ENCODE results near the gene MARK4.

MARK4 gene

GRCh38 chr19:45245334-45245787 lies 5.7 kb upstream of the MARK4 start, which contains the start of gene EXOC3L2:
TSS of gene EXOC3L2 (minus strand) at chr19:45245407. CDS start at chr19:45239045, 6,362 bp downstream.
- no peak for ATAC-seq
- TF ChIP-seq BACH2 (CRISPR knock-in tag; IDR thresholded peaks at IDR 0.05; ENCODE audit: borderline replicate concordance) = no peak
- TF ChIP-seq ZC3H10 (CRISPR knock-in tag; IDR thresholded peaks at IDR 0.05) = no peak
- TF ChIP-seq OSR1 (CRISPR knock-in tag; IDR thresholded peaks at IDR 0.05) = no peak

- ATAC-seq = no peak
- TF ChIP-seq OSR1 (CRISPR knock-in tag; IDR thresholded peaks at IDR 0.05) (no peak), CREB5 (CRISPR knock-in tag; IDR thresholded peaks at IDR 0.05; ENCODE audit: low read depth) (no peak), POU6F1 (CRISPR knock-in tag; IDR thresholded peaks at IDR 0.05; ENCODE audit: borderline replicate concordance, low read depth) (no peak), ZFP3 (CRISPR knock-in tag; IDR thresholded peaks at IDR 0.05) (no peak), ZNF70 (CRISPR knock-in tag; IDR thresholded peaks at IDR 0.05) (no peak), GLIS3 (CRISPR knock-in tag; IDR thresholded peaks at IDR 0.05) (no peak), RARB (CRISPR knock-in tag; IDR thresholded peaks at IDR 0.05) (no peak), PATZ1 (CRISPR knock-in tag; IDR thresholded peaks at IDR 0.05; ENCODE audit: borderline replicate concordance) (no peak), SNAI2 (CRISPR knock-in tag; IDR thresholded peaks at IDR 0.05) (no peak), ESRRG (CRISPR knock-in tag; IDR thresholded peaks at IDR 0.05) (no peak), BACH2 (CRISPR knock-in tag; IDR thresholded peaks at IDR 0.05; ENCODE audit: borderline replicate concordance) (no peak)
These were observed 5.2 kb upstream of the MARK4 start for GRCh38 chr19:45245826-45246225.

- no peak for ATAC-seq
- TF ChIP-seq TOX (CRISPR knock-in tag; IDR thresholded peaks at IDR 0.05; ENCODE audit: borderline replicate concordance) (no peak), ZNF8 (CRISPR knock-in tag; IDR thresholded peaks at IDR 0.05) (no peak), POU6F1 (CRISPR knock-in tag; IDR thresholded peaks at IDR 0.05; ENCODE audit: borderline replicate concordance, low read depth) (no peak), PPARA (CRISPR knock-in tag; IDR thresholded peaks at IDR 0.05; ENCODE audit: borderline replicate concordance) (no peak), ZC3H10 (CRISPR knock-in tag; IDR thresholded peaks at IDR 0.05) (no peak), CREB5 (CRISPR knock-in tag; IDR thresholded peaks at IDR 0.05; ENCODE audit: low read depth) (no peak), BACH2 (CRISPR knock-in tag; IDR thresholded peaks at IDR 0.05; ENCODE audit: borderline replicate concordance) (no peak), ESRRG (CRISPR knock-in tag; IDR thresholded peaks at IDR 0.05) (no peak), ZNF70 (CRISPR knock-in tag; IDR thresholded peaks at IDR 0.05) (no peak), ISL1 (CRISPR knock-in tag; IDR thresholded peaks at IDR 0.05) (no peak), OSR1 (CRISPR knock-in tag; IDR thresholded peaks at IDR 0.05) (no peak), CSRNP3 (CRISPR knock-in tag; IDR thresholded peaks at IDR 0.05) (no peak)
These were observed 3.9 kb upstream of the MARK4 start for GRCh38 chr19:45247136-45247535.
